Liver (tissue), 9 donors: Measurements from ENCODE around the gene ATF1. TPM values are rescaled to one million over a fixed set of nuclear protein-coding genes. Genes with fewer than 3 reads are reported as not detected.

ENCODE experiments used
- DNase-seq: peaks from one replicate; pipeline ENCODE4 v3.0.0-alpha.2; 2017; ENCODE audit warnings: low spot score
- H3K27ac ChIP-seq, 2 donors: one replicate each; pipeline ENCODE4 v1.7.0; 2013; ENCODE audit warnings: inconsistent platforms in 2 of 2, low read length in 2 of 2, control low read depth in 1 of 2, low read depth in 1 of 2, mild to moderate bottlenecking in 1 of 2
- H3K27me3 ChIP-seq, 4 donors: one replicate each; pipeline versions ENCODE4 v1.6.1 to v1.7.0; 2013; ENCODE audit warnings: low read length in 3 of 4, inconsistent platforms in 1 of 4, mild to moderate bottlenecking in 1 of 4, moderate library complexity in 1 of 4; ENCODE audit not compliant: control insufficient read depth in 4 of 4, insufficient read depth in 4 of 4
- H3K36me3 ChIP-seq, 4 donors: one replicate each; pipeline versions ENCODE4 v1.6.1 to v1.7.0; 2013; ENCODE audit warnings: low read length in 3 of 4, mild to moderate bottlenecking in 3 of 4, low read depth in 1 of 4, moderate library complexity in 1 of 4; ENCODE audit not compliant: control insufficient read depth in 4 of 4, insufficient read depth in 3 of 4
- H3K4me1 ChIP-seq, 4 donors: one replicate each; pipeline versions ENCODE4 v1.6.1 to v1.7.0; 2013; ENCODE audit warnings: low read length in 3 of 4, mild to moderate bottlenecking in 3 of 4, moderate library complexity in 1 of 4; ENCODE audit not compliant: control insufficient read depth in 4 of 4, insufficient read depth in 4 of 4
- H3K4me3 ChIP-seq, 3 donors: one replicate each; pipeline versions ENCODE4 v1.6.1 to v1.7.0; 2013; ENCODE audit warnings: low read length in 3 of 3, control low read depth in 1 of 3, low read depth in 1 of 3, mild to moderate bottlenecking in 1 of 3
- H3K9ac ChIP-seq, 2 donors: one replicate each; pipeline ENCODE4 v1.7.0; 2013; ENCODE audit warnings: low read length in 2 of 2, mild to moderate bottlenecking in 2 of 2, moderate library complexity in 2 of 2, control low read depth in 1 of 2, low read depth in 1 of 2
- H3K9me3 ChIP-seq, 4 donors: one replicate each; pipeline versions ENCODE4 v1.6.1 to v1.7.0; 2013; ENCODE audit warnings: low read length in 3 of 4; ENCODE audit not compliant: control insufficient read depth in 4 of 4
- ATF3 ChIP-seq: IDR thresholded peaks from 2 replicates; pipeline ENCODE4 v1.6.1; 2016; ENCODE audit warnings: antibody characterized with exemption
- EGR1 ChIP-seq, 2 donors: IDR thresholded peaks; 2 replicates each; pipeline ENCODE4 v1.6.1; 2016 to 2018; ENCODE audit warnings: antibody characterized with exemption in 2 of 2, low read depth in 2 of 2
- FOXA1 ChIP-seq: IDR thresholded peaks from 2 replicates; pipeline ENCODE4 v1.6.1; 2016; ENCODE audit warnings: antibody characterized with exemption
- FOXA2 ChIP-seq: IDR thresholded peaks from 2 replicates; pipeline ENCODE4 v1.6.1; 2016; ENCODE audit warnings: antibody characterized with exemption
- GABPA ChIP-seq, 2 donors: IDR thresholded peaks in 1 of 2; conservative IDR thresholded peaks in 1 of 2; 2 replicates each; pipeline ENCODE4 v1.6.1; 2016; ENCODE audit warnings: antibody characterized with exemption in 2 of 2, mild to moderate bottlenecking in 1 of 2, moderate library complexity in 1 of 2
- HNF4A ChIP-seq, 2 donors: conservative IDR thresholded peaks; 2 replicates each; pipeline ENCODE4 v1.6.1; 2016; ENCODE audit warnings: antibody characterized with exemption in 2 of 2, mild to moderate bottlenecking in 2 of 2
- HNF4G ChIP-seq: IDR thresholded peaks from 2 replicates; pipeline ENCODE4 v1.6.1; 2016; ENCODE audit warnings: antibody characterized with exemption
- JUND ChIP-seq, 2 donors: IDR thresholded peaks; 2 replicates each; pipeline ENCODE4 v1.6.1; 2016; ENCODE audit warnings: antibody characterized with exemption in 2 of 2
- NR2F2 ChIP-seq: IDR thresholded peaks from 2 replicates; pipeline ENCODE4 v1.6.1; 2016; ENCODE audit warnings: antibody characterized with exemption
- RAD21 ChIP-seq, 2 donors: IDR thresholded peaks; 2 replicates each; pipeline ENCODE4 v1.6.1; 2016; ENCODE audit warnings: antibody characterized with exemption in 2 of 2, mild to moderate bottlenecking in 2 of 2
- RXRA ChIP-seq, 2 donors: IDR thresholded peaks; 2 replicates each; pipeline ENCODE4 v1.6.1; 2017 to 2018; ENCODE audit warnings: antibody characterized with exemption in 2 of 2, mild to moderate bottlenecking in 1 of 2
- SP1 ChIP-seq: IDR thresholded peaks from 2 replicates; pipeline ENCODE4 v1.6.1; 2018; ENCODE audit warnings: antibody characterized with exemption, mild to moderate bottlenecking
- TAF1 ChIP-seq: conservative IDR thresholded peaks from 2 replicates; pipeline ENCODE4 v1.6.1; 2016; ENCODE audit warnings: antibody characterized with exemption, mild to moderate bottlenecking
- YY1 ChIP-seq: IDR thresholded peaks from 2 replicates; pipeline ENCODE4 v1.6.1; 2016; ENCODE audit warnings: antibody characterized with exemption, mild to moderate bottlenecking
- WGBS: extraction: QIAGEN DNeasy Blood & Tissue Kit; methylation state at CpG from one replicate; pipeline ENCODE4 v1.1.7; 2013; 5-methylcytosine and 5-hydroxymethylcytosine counted together
- polyA plus RNA-seq, 2 donors: library from polyadenylated mRNA; stranded (reverse) in 1 of 2; unstranded in 1 of 2; fragments of 200-250 nt in 1 of 2; fragments of >200 nt in 1 of 2; fragmentation: Nextera tagmentation in 1 of 2; extraction: Ambion mirVana in 1 of 2; gene quantifications; one replicate each; pipeline versions ENCODE4 v1.2.1 to v1.2.3, GENCODE V29; 2013 to 2015
- total RNA-seq, 2 donors: library from RNA; depleted of rRNA; stranded (reverse); fragments of >200 nt; gene quantifications; one replicate each; pipeline ENCODE4 v1.2.3, GENCODE V29; 2014
- TF ChIP-seq, protein P1 (sequence below): IDR thresholded peaks from 2 replicates; pipeline ENCODE4 v1.6.1; 2016; ENCODE audit warnings: antibody characterized with exemption
- TF ChIP-seq, protein P2 (sequence below): fragments of 150-350 bp; IDR thresholded peaks from 2 replicates; pipeline ENCODE4 v1.5.1; 2017; ENCODE audit warnings: improper control_type of control experiment, low read depth, low read length; ENCODE audit not compliant: missing input control
- TF ChIP-seq, protein P3 (sequence below): IDR thresholded peaks from 2 replicates; pipeline ENCODE4 v1.6.1; 2016; ENCODE audit warnings: antibody characterized with exemption, mild to moderate bottlenecking
- TF ChIP-seq, protein P4 (sequence below): IDR thresholded peaks from 2 replicates; pipeline ENCODE4 v1.6.1; 2016; ENCODE audit warnings: antibody characterized with exemption
- donor health status: healthy.
- donor health status: healthy.
- donor health status: healthy.
- donor health status: healthy.
- donor health status: healthy.

The ATF1 gene
- total and polyA plus RNA-seq, 4 donors = 6.3 to 17.0 (median 8.3) TPM

DNA sequence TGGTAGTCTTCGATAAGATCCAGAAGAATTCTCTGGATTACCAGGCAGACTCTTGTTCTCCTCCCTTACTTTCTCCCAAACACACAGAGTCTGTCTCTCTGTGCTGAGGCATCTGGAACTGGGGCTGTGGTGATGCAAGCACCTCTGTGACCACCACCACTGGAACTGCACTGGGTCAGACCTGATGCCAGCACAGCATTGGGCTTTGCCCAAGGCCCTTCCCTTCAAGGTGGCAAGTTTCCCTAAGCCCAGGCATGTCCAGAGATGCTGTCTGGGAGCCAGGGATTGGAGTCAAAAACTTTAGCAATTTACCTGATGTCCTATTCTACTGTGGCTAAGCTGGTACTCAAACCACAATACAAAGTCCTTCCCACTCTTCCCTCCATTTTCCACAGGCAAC lies 64.2 kb downstream of the ATF1 start:
- TF ChIP-seq YY1 (no peak), FOXA1 (no peak), GABPA (IDR thresholded peaks at IDR 0.05 in 1 of 2, conservative IDR thresholded peaks at IDR 0.05 in 1 of 2) (no peak), RAD21 (IDR thresholded peaks at IDR 0.05) (no peak), RXRA (IDR thresholded peaks at IDR 0.05) (no peak), JUND (IDR thresholded peaks at IDR 0.05) (no peak), TAF1 (no peak), ATF3 (no peak), SP1 (no peak), HNF4A (conservative IDR thresholded peaks at IDR 0.05) (no peak), EGR1 (IDR thresholded peaks at IDR 0.05; ENCODE audit: low read depth in 2 of 2) (no peak), NR2F2 (no peak), FOXA2 (no peak), HNF4G (no peak)
- TF ChIP-seq, protein P1, sequence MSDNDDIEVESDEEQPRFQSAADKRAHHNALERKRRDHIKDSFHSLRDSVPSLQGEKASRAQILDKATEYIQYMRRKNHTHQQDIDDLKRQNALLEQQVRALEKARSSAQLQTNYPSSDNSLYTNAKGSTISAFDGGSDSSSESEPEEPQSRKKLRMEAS = no peak
- TF ChIP-seq, protein P2, sequence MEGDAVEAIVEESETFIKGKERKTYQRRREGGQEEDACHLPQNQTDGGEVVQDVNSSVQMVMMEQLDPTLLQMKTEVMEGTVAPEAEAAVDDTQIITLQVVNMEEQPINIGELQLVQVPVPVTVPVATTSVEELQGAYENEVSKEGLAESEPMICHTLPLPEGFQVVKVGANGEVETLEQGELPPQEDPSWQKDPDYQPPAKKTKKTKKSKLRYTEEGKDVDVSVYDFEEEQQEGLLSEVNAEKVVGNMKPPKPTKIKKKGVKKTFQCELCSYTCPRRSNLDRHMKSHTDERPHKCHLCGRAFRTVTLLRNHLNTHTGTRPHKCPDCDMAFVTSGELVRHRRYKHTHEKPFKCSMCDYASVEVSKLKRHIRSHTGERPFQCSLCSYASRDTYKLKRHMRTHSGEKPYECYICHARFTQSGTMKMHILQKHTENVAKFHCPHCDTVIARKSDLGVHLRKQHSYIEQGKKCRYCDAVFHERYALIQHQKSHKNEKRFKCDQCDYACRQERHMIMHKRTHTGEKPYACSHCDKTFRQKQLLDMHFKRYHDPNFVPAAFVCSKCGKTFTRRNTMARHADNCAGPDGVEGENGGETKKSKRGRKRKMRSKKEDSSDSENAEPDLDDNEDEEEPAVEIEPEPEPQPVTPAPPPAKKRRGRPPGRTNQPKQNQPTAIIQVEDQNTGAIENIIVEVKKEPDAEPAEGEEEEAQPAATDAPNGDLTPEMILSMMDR = no peak
- TF ChIP-seq, protein P3, sequence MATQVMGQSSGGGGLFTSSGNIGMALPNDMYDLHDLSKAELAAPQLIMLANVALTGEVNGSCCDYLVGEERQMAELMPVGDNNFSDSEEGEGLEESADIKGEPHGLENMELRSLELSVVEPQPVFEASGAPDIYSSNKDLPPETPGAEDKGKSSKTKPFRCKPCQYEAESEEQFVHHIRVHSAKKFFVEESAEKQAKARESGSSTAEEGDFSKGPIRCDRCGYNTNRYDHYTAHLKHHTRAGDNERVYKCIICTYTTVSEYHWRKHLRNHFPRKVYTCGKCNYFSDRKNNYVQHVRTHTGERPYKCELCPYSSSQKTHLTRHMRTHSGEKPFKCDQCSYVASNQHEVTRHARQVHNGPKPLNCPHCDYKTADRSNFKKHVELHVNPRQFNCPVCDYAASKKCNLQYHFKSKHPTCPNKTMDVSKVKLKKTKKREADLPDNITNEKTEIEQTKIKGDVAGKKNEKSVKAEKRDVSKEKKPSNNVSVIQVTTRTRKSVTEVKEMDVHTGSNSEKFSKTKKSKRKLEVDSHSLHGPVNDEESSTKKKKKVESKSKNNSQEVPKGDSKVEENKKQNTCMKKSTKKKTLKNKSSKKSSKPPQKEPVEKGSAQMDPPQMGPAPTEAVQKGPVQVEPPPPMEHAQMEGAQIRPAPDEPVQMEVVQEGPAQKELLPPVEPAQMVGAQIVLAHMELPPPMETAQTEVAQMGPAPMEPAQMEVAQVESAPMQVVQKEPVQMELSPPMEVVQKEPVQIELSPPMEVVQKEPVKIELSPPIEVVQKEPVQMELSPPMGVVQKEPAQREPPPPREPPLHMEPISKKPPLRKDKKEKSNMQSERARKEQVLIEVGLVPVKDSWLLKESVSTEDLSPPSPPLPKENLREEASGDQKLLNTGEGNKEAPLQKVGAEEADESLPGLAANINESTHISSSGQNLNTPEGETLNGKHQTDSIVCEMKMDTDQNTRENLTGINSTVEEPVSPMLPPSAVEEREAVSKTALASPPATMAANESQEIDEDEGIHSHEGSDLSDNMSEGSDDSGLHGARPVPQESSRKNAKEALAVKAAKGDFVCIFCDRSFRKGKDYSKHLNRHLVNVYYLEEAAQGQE = no peak
- TF ChIP-seq, protein P4, sequence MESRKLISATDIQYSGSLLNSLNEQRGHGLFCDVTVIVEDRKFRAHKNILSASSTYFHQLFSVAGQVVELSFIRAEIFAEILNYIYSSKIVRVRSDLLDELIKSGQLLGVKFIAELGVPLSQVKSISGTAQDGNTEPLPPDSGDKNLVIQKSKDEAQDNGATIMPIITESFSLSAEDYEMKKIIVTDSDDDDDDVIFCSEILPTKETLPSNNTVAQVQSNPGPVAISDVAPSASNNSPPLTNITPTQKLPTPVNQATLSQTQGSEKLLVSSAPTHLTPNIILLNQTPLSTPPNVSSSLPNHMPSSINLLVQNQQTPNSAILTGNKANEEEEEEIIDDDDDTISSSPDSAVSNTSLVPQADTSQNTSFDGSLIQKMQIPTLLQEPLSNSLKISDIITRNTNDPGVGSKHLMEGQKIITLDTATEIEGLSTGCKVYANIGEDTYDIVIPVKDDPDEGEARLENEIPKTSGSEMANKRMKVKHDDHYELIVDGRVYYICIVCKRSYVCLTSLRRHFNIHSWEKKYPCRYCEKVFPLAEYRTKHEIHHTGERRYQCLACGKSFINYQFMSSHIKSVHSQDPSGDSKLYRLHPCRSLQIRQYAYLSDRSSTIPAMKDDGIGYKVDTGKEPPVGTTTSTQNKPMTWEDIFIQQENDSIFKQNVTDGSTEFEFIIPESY = no peak
- Histone ChIP-seq H3K27ac (no peak overlapping the region), H3K36me3 (no peaks in the 10 kb centered on the region), H3K9ac (no peak overlapping the region), H3K4me3 (no peak overlapping the region), H3K27me3 (no peaks in the 10 kb centered on the region), H3K4me1 (peaks cover 2 to 9% (median 6%) of the 10 kb centered on the region in 4 donors), H3K9me3 (no peaks in the 10 kb centered on the region)
- WGBS = 98% methylated on average over 1 of the region's 1 CpG
- DNase-seq = no peak
